ENCODE results near the gene PRAC1.

GRCh38 chr17:48711128-48711527 lies 11.2 kb downstream of the PRAC1 start:
- TF ChIP-seq CTCF (IDR thresholded peaks at IDR 0.05; ENCODE audit: borderline replicate concordance, extremely low read depth, low read length, poor library complexity, severe bottlenecking) (no peak), EZH2 (IDR thresholded peaks at IDR 0.05; ENCODE audit: borderline replicate concordance, low read depth, low read length, severe bottlenecking) (no peak)
